Uterus (tissue), 4 donors: ENCODE data around the gene ADAM23. TPM values are rescaled to one million over a fixed set of nuclear protein-coding genes. Genes with fewer than 3 reads are reported as not detected.

ENCODE experiments used
- DNase-seq, 2 donors: peaks; one replicate each; pipeline ENCODE4 v3.0.0-alpha.2; 2019 to 2020
- H3K27ac ChIP-seq, 2 donors: fragments of 200-600 bp; sonication (generic); 1 replicate in 1 of 2; 2 replicates in 1 of 2; pipeline ENCODE4 v1.5.1; 2016 to 2018
- H3K27me3 ChIP-seq, 2 donors: fragments of 200-600 bp; sonication (generic); one replicate each; pipeline ENCODE4 v1.5.1; 2018 to 2019; ENCODE audit warnings: control low read depth in 1 of 2
- H3K36me3 ChIP-seq, 2 donors: fragments of 200-600 bp; sonication (generic); one replicate each; pipeline ENCODE4 v1.5.1; 2019; ENCODE audit warnings: control low read depth in 1 of 2
- H3K4me1 ChIP-seq, 2 donors: fragments of 200-600 bp; sonication (generic); one replicate each; pipeline ENCODE4 v1.5.1; 2018 to 2019; ENCODE audit warnings: control low read depth in 1 of 2
- H3K4me3 ChIP-seq, 2 donors: fragments of 200-600 bp; sonication (generic); 1 replicate in 1 of 2; 2 replicates in 1 of 2; pipeline ENCODE4 v1.5.1; 2018 to 2019; ENCODE audit warnings: mild to moderate bottlenecking in 1 of 2
- H3K9me3 ChIP-seq, 2 donors: fragments of 200-600 bp; sonication (generic); one replicate each; pipeline ENCODE4 v1.5.1; 2019; ENCODE audit warnings: control low read depth in 1 of 2
- CTCF ChIP-seq, 4 experiments: fragments of 200-600 bp in 2 of 4; fragments of 450-650 bp in 2 of 4; sonication (generic) in 2 of 4; IDR thresholded peaks; one replicate each; pipeline ENCODE4 v1.5.1; 2016 to 2019; ENCODE audit warnings: antibody characterized with exemption in 4 of 4, mild to moderate bottlenecking in 2 of 4, moderate library complexity in 1 of 4
- POLR2A ChIP-seq, 2 donors: fragments of 450-650 bp; IDR thresholded peaks; one replicate each; pipeline ENCODE4 v1.6.1; 2016; ENCODE audit warnings: antibody characterized with exemption in 2 of 2, mild to moderate bottlenecking in 1 of 2, moderate library complexity in 1 of 2
- intact Hi-C: fragments of 100-400 bp; cut with DNase I; formaldehyde crosslinking; loops from one replicate; pipeline ENCODE4 v1.15.1; 2023; ENCODE audit warnings: low total_unique reads
- total RNA-seq, 4 donors: library from RNA; depleted of rRNA in 3 of 4; stranded (reverse); fragments of >200 nt in 3 of 4; gene quantifications; one replicate each; pipeline versions ENCODE4 v1.1.0 to v1.2.4, GENCODE V29; 2014 to 2023
- donor health status: DM: yes; HTN: yes; CAD: no.

ADAM23 gene
- total RNA-seq, 4 donors from 2014 or later: 0.59 to 11.9 (median 2.4) TPM

GRCh38 chr2:206415618-206416243 is 27.6 kb upstream of the ADAM23 start:
- TF ChIP-seq CTCF (IDR thresholded peaks at IDR 0.05) (no peak), POLR2A (IDR thresholded peaks at IDR 0.05) (no peak)
- Histone ChIP-seq H3K36me3 (no peaks in the 10 kb centered on the region), H3K27ac (no peak overlapping the region), H3K9me3 (no peaks in the 10 kb centered on the region), H3K4me3 (no peak overlapping the region), H3K27me3 (no peaks in the 10 kb centered on the region), H3K4me1 (no peaks in the 10 kb centered on the region)
- intact Hi-C loops: no loop called here
- no peak for DNase-seq

GRCh38 chr2:206418968-206419367 is 24.4 kb upstream of the ADAM23 start:
- H3K4me1 ChIP-seq: no peaks in the 10 kb centered on the region
- intact Hi-C loops: no loop called here
- TF ChIP-seq CTCF (IDR thresholded peaks at IDR 0.05) (no peak), POLR2A (IDR thresholded peaks at IDR 0.05) (no peak)
- H3K27me3 ChIP-seq: no peaks in the 10 kb centered on the region
- H3K9me3 ChIP-seq: no peaks in the 10 kb centered on the region
- no peaks in the 10 kb centered on the region for H3K36me3 ChIP-seq
- no peak for DNase-seq
- no peak overlapping the region for H3K4me3 ChIP-seq
- H3K27ac ChIP-seq: no peak overlapping the region

GRCh38 chr2:206420721-206421120 is 22.6 kb upstream of the ADAM23 start:
- H3K9me3 ChIP-seq: no peaks in the 10 kb centered on the region
- no peak for DNase-seq
- no peak overlapping the region for H3K4me3 ChIP-seq
- H3K27ac ChIP-seq: no peak overlapping the region
- no peaks in the 10 kb centered on the region for H3K27me3 ChIP-seq
- TF ChIP-seq POLR2A (IDR thresholded peaks at IDR 0.05): no peak
- no peak for TF ChIP-seq CTCF (IDR thresholded peaks at IDR 0.05)
- intact Hi-C loops: no loop called here
- no peaks in the 10 kb centered on the region for H3K36me3 ChIP-seq
- no peaks in the 10 kb centered on the region for H3K4me1 ChIP-seq

GRCh38 chr2:206422493-206422892 is 20.8 kb upstream of the ADAM23 start:
- no peak for DNase-seq
- Histone ChIP-seq H3K27me3 (no peaks in the 10 kb centered on the region), H3K27ac (no peak overlapping the region), H3K36me3 (no peaks in the 10 kb centered on the region), H3K4me3 (no peak overlapping the region), H3K4me1 (no peaks in the 10 kb centered on the region), H3K9me3 (no peaks in the 10 kb centered on the region)
- TF ChIP-seq POLR2A (IDR thresholded peaks at IDR 0.05): no peak
- no peak for TF ChIP-seq CTCF (IDR thresholded peaks at IDR 0.05)
- intact Hi-C loops: no loop called here

- intact Hi-C loops: no loop called here
Measured at GRCh38 chr2:206423147-206423546, 20.2 kb upstream of the ADAM23 start.

More at GRCh38 chr2:206423147-206423546, 20.2 kb upstream of the ADAM23 start:
- no peaks in the 10 kb centered on the region for H3K9me3 ChIP-seq
- H3K27ac ChIP-seq: no peak overlapping the region
- no peak overlapping the region for H3K4me3 ChIP-seq
- DNase-seq: no peak
- TF ChIP-seq POLR2A (IDR thresholded peaks at IDR 0.05): no peak
- TF ChIP-seq CTCF (IDR thresholded peaks at IDR 0.05): no peak
- H3K27me3 ChIP-seq: no peaks in the 10 kb centered on the region
- H3K36me3 ChIP-seq: no peaks in the 10 kb centered on the region
- no peaks in the 10 kb centered on the region for H3K4me1 ChIP-seq
